GM18951 (cell line): ENCODE results near the gene CCDC171.

ENCODE experiments used
- POLR2A ChIP-seq: IDR thresholded peaks from 4 replicates; pipeline ENCODE4 v1.6.1; 2011; ENCODE audit warnings: mild to moderate bottlenecking; ENCODE audit not compliant: insufficient read length, insufficient read depth; ENCODE audit errors: extremely low read depth
- in situ Hi-C: fragments of 300-500 bp; cut with MboI; formaldehyde crosslinking; loops from one replicate; pipeline ENCODE4 v1.12.0; 2022; ENCODE audit warnings: low sequenced_read_pairs, mixed read lengths, inconsistent platforms; ENCODE audit not compliant: unreplicated experiment

The CCDC171 gene

GRCh38 chr9:15729507-15729906 is 176.7 kb downstream of the CCDC171 start:
- TF ChIP-seq POLR2A: no peak
- in situ Hi-C loops: no loop called here

GRCh38 chr9:15735083-15735857 is 182.4 kb downstream of the CCDC171 start:
- in situ Hi-C loops: no loop called here
- TF ChIP-seq POLR2A: no peak

DNA sequence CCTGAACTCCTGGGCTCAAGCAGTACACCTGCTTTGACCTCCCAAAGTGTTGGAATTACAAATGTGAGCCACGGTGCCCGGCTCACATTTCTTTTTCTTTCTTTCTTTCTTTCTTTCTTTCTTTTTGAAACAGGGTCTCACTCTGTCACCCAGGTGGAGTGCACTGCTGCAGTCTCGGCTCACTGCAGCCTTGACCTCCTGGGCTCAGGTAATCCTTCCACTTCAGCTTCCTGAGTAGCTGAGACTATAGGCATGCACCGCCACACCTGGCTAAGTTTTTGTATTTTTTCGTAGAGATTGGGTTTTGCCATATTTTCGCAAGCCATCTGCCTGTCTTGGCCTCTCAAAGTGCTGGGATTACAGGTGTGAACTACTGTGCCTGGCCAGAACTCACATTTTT is 183.7 kb downstream of the CCDC171 start:
- in situ Hi-C loops: no loop called here
- TF ChIP-seq POLR2A: no peak

DNA sequence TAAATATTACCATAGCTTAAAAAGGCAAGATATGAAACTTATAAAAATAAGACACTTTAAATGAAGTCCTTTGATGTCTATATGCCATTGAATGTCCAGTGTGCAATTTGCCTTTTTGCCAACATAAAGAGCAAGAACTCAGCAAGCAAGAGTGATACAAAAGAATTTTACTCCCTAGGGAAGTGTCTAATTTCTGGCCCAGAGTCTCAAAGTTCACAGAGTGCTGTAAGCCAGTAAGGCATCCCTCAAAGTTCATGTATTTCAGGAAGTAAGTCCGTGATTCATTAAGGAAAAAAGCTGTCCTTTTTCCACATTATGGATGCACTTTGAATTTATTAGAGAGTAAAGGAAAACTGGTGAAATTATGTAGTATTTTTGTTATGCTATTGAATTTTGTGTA is 185.2 kb downstream of the CCDC171 start:
- TF ChIP-seq POLR2A: no peak
- in situ Hi-C loops: no loop called here

DNA sequence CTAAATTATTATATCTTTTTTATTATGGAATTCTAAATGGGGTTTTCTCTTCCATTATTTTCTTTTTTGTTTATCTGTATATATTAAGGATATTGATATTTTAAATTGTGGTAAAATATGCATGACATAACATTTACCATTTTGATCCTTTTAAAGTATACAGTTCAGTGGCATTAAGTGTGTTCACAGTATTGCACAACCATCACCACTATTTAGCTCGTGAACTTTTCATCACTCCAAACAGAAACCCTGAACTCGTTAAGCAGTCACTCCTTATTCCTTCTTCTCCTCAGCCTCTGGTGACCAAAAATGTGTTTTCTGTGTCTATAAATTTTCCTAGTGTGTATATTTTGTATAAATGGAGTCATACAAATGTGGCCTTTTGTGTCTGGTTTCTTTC is 188.2 kb downstream of the CCDC171 start:
- in situ Hi-C loops: no loop called here
- TF ChIP-seq POLR2A: no peak

- TF ChIP-seq POLR2A: no peak
These were observed 190.7 kb downstream of the CCDC171 start for GRCh38 chr9:15743512-15743911.

DNA sequence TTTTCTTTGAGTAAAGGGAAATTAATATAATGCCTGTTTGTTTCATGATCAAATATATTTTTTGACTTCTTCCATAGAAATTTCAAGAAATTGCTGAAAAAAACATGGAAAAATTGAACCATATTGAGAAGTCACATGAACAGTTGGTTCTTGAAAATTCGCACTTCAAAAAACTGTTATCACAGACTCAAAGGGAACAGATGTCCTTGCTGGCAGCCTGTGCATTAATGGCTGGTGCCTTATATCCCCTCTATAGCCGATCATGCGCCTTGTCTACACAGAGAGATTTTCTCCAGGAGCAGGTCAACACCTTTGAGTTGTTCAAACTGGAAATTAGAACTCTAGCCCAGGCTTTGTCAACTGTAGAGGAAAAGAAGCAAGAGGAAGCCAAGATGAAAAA is 191.4 kb downstream of the CCDC171 start:
- no peak for TF ChIP-seq POLR2A
- in situ Hi-C loops: no loop called here

More at GRCh38 chr9:15743512-15743911, 190.7 kb downstream of the CCDC171 start:
- in situ Hi-C loops: no loop called here

GRCh38 chr9:15746905-15747304 is 194.1 kb downstream of the CCDC171 start:
- no peak for TF ChIP-seq POLR2A
- in situ Hi-C loops: no loop called here

DNA sequence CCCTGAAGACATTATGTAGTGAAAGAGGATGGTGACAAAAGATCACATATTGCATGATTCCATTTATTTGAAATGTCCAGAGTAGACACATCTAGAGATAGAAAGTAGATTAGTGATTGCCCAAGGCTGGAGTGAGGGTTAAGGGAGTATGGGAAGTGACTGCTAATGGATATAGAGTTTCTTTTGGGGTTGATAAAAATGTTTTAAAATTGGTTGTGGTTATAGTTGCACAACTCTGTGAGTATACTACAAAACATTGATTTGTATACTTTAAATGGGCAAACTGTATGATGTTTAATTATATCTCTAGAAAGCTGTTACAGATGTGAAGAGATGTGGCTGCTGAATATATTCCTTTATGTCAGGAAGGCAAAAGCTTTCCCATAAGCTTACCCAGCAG is 202.8 kb downstream of the CCDC171 start:
- in situ Hi-C loops: no loop called here
- TF ChIP-seq POLR2A: no peak

DNA sequence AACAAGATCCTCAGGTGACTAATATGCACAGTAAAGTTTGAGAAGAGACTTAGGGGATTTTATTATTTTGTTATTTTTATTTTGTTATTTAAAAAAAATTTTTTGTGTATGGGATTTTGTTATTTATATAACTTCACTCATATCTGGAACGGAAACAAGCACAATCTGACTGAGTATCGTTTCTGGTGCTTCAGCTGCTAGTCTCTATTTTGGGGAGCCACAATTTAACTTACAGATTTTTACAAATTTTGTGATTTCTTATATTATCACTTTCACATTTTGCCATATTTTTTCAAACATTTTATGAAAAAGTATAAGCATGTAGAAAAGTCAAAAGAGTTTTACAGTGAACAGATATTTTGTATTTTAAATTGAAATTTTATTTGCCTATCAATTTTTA is 208.7 kb downstream of the CCDC171 start:
- TF ChIP-seq POLR2A: no peak
- in situ Hi-C loops: no loop called here

- TF ChIP-seq POLR2A: no peak
- in situ Hi-C loops: no loop called here
These were observed 210.5 kb downstream of the CCDC171 start for GRCh38 chr9:15763371-15763770.

DNA sequence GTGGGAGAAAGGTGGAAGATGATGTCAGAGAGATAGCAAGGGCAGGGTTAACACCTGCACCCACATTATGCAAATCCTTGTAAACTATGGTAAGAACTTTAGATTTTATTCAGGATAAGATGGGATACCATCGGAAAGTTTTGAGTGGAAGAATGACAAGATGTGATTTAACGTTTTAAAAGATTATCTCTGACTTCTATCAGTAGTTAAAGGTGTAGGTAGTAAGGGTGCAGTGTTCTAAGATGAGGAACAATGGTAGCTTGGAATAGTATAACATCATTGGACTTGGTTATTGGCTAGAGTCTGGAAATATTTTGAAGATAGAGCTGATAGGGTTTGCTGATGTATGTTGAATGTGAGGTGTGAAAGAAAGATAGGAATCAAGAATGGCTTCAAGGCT is 211.3 kb downstream of the CCDC171 start:
- in situ Hi-C loops: no loop called here

DNA sequence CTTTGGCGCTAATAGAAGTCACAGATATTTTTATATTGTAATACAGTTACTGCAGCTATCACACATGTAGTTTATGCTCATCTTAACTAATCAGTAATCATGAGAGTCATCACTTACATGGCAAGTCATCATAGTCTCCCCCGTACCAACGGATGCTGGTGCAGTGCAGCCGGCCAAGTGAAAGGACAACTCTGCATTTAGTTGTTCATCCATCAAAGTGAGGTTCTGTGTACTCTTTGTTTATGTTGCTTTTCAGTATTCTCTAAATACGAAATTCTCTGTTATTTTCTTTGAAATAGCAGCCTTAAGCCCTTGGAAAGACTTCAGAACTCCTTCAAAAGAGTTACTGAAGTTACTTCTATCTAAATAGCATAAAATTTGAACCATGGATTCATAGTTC is 216.7 kb downstream of the CCDC171 start:
- no peak for TF ChIP-seq POLR2A
- in situ Hi-C loops: no loop called here

More for the DNA sequence above, 211.3 kb downstream of the CCDC171 start:
- no peak for TF ChIP-seq POLR2A

GRCh38 chr9:15778861-15779260 is 226.0 kb downstream of the CCDC171 start:
- TF ChIP-seq POLR2A: no peak
- in situ Hi-C loops: no loop called here
